Daoy (cell line): ENCODE results near the gene CLDN16. TPM values are rescaled to one million over a fixed set of nuclear protein-coding genes. Genes with fewer than 3 reads are reported as not detected.

Experiments
- DNase-seq: peaks from one replicate; pipeline ENCODE4 v3.0.0-alpha.2; 2015; ENCODE audit warnings: low read depth
- total RNA-seq: library from RNA; depleted of rRNA; stranded (reverse); fragments of >200 nt; shearing (Covaris generic); gene quantifications from 2 replicates; pipeline ENCODE4 v1.2.3, GENCODE V29; 2014; rRNA removed

Gene CLDN16
- total RNA-seq, 1 experiment from 2014 or later = 0.74 TPM

GRCh38 chr3:190442240-190442639 is 54.3 kb downstream of the CLDN16 start:
- DNase-seq = no peak

DNA sequence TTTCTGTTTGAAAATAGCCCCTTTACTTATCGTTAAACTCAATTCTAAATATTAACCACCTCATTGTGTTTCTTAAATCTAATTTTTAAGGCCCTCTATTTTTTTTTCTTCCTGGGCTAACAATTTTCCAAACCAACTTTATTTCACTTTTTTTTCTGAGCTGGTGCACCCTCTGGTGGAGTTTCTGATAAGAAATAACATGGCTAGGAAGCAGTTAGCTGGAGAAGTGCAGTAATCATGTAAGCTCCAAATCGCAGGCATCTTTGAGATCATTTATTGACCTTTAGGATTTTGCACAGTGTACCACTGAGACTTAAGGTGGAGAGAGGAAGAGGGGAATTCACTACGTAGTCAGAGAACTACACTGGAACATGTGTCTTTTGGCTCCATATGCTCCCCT is 55.3 kb downstream of the CLDN16 start:
- DNase-seq = peak; percentile 11

DNA sequence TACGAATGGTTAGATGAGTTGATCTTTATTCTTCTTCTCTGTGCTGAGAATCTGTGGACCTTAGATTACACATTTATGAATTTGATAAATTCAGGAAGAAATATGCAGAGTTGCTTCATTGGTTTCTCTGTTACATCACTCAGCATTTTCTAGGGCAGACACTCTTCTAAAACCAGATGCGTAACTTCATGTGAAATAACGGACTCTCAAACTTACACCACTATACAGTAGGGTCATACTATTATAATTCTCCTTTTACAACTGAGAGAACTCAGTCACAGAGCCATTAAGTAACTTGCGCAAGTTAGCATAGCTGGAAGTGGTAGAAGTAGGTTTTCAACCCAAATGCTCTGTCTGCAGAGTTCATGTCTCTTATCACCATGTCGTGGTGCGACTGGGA is 56.0 kb downstream of the CLDN16 start:
- DNase-seq = no peak

GRCh38 chr3:190444576-190445145 is 56.7 kb downstream of the CLDN16 start:
- no peak for DNase-seq

DNA sequence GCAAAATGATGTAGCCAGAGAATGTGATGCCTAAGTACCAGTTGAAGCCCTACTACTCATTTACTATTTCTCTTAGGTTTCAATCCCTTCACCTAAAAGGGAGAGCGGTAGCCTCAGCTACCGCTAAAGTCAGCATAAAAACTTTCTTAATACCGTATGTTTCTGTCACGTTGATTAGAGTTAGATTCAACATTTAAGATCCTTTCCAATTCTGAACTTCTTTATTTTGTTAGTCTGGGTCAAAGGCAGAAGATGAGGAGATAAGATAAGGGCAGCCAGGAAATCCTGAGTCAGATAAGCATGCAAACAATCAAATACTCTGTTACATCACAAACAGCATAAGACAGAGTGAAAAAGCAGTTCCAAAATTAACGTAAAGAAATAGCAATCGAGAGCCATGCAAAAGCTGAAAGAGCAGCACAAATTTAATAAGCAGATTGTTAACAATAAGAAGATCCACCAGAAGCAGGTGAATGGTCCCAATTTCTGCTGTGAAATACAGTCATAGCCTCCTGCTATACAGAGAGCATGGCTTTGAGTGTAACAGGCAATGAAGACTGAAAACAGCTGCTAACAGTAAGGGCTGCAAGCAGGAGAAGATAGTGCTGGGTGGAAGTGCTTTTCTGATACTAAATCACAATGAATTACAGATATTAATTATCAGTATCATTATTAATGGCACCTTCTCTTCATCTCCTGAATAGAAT is 58.8 kb downstream of the CLDN16 start:
- DNase-seq = no peak

DNA sequence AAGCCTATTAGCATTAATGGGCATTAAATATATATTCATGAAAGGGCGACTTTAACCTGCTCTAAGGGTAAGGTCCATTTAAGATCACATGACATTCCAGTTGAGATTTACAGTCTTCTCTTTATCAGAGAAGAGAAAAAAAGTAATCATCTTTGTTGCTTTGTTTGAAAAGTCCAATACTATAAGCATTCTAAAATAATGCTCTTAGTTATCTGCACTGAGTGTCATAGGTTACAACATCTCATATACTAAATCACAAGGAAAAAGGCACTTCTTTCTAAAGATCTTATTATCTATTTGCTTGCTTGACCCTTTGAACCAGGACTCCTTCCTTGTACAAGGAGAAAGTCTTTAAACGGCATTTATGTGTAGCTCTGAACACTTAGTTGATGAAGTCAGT is 60.3 kb downstream of the CLDN16 start:
- DNase-seq = no peak

DNA sequence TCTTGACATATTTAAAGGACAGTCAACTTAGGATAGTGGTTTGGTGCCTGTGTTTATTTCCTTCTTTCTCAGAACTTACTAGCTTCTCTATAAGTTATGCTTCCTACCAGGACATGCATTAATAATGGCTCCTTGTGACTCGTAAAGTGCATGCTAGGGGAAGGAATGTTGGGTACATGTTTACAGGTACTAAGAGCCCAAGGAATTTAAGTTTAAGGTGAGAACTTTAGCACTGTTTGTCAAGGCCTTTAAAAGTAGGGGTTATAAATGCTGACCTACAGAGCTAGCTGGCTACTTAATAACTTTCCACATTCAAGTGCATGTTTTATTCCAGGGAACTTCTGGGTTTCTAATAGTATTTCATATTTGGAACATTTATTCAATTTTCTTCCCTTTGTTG is 61.8 kb downstream of the CLDN16 start, which contains the start of gene TMEM207:
TSS of gene TMEM207 (minus strand) at position 101 of the 400 bp plus-strand sequence. CDS start at position 9, 92 bp downstream.
- DNase-seq = no peak

DNA sequence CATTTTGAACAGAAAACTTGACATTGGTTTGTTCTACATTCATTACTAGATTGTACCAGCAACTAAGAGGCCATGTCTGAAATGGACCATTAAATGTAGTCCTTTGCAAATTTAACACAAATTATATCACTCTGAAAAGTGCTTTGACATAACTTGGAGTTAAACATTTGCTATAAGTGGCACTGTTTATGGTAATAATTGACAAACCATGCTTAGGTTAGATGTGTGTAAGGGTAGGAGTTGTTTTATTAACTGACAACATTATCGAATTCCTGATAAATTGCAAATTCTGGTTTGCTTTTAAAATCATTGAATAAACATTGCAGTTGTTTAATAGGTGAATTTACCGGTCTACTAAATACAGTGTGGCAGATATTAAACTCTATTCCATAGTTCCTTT is 67.9 kb downstream of the CLDN16 start:
- no peak for DNase-seq

GRCh38 chr3:190456770-190457169 is 68.8 kb downstream of the CLDN16 start:
- no peak for DNase-seq

GRCh38 chr3:190458040-190458439 is 70.1 kb downstream of the CLDN16 start:
- peak; percentile 5 for DNase-seq

Other genes starting within 250 kb of the CLDN16 start
- 5.3 and 7.3 TPM in 2 replicates for gene CLDN1, start 65.7 kb upstream of the CLDN16 start, total RNA-seq
- gene TMEM207, start 61.7 kb downstream of the CLDN16 start, total RNA-seq = not detected in 2 replicates
- 11.3 and 11.8 TPM in 2 replicates for gene IL1RAP, start 125.9 kb downstream of the CLDN16 start, total RNA-seq